ENCODE results near the gene ADIPOR2.
"Not testable (repeated sequence)": the region's sequence is repeated elsewhere in the genome, so short reads cannot be mapped to it uniquely, and the experiment has no call there.

The ADIPOR2 gene

DNA sequence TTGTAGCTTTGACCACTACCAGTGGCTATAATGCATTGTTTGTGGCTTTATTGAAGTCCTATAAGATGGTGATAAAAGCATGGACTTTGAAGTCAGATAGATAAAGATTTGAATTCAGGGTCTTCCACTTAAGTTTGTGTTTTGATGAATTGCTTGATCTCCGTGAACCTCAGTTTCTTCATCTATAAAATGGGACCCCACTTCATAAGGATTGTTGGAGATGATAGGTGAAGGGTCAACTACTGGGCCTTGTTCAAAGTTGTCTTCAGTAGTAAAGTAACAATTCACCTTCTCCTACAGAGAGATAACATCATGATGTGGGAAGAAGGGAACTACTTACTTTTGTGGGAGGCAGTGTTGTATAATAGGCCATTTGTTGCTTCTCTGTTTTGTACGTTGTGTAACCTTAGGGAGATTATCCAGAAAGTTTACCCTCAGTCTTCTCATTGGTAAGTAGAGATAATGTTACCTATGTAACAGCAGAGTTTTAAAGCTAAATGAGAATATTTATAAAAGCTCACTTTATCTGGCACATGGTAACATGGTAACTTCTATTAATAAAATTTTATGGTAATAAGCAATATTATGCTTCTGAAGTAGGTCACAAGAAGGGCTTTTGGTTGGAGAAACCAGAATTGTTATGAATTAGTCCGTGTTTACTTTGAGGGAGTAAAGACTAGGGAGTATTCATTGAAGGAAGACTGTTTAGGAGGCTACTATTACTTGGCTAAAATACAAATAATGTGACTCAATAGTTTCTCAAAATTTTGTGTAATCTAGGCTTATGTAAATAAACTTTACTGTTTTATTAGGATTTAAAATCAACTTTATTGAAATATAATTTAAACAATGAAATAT is 15.1 kb downstream of the ADIPOR2 start:
- Histone ChIP-seq H3K79me2 (ENCODE audit: insufficient read depth, low read length) (peaks cover 97% of the 10 kb centered on the region), H3K36me3 (ENCODE audit: insufficient read depth, low read length) (peaks cover 59% of the 10 kb centered on the region), H3K4me1 (ENCODE audit: insufficient read depth, low read length, severe bottlenecking) (peaks cover 8% of the 10 kb centered on the region), H3K9ac (ENCODE audit: low read length) (no peak overlapping the region), H3K4me2 (ENCODE audit: low read length) (no peak overlapping the region), H3K27ac (ENCODE audit: low read depth, low read length, poor library complexity, severe bottlenecking) (no peak overlapping the region), H4K20me1 (ENCODE audit: insufficient read depth, low read length) (0 out of 2 replicates have a peak, but pooled peaks cover 2% of the 10 kb centered on the region), H3K4me3 (ENCODE audit: low read depth, low read length, poor library complexity, severe bottlenecking) (no peak overlapping the region), H3K9me3 (ENCODE audit: low read length) (peaks cover 16% of the 10 kb centered on the region), H3F3A (ENCODE audit: insufficient read depth, low read length) (no peaks in the 10 kb centered on the region), H3K9me2 (ENCODE audit: low read depth, low read length) (no peaks in the 10 kb centered on the region), H3K27me3 (ENCODE audit: insufficient read depth, low read length) (no peaks in the 10 kb centered on the region), H2AFZ (ENCODE audit: low read length) (no peak overlapping the region)
- TF ChIP-seq, protein P1, sequence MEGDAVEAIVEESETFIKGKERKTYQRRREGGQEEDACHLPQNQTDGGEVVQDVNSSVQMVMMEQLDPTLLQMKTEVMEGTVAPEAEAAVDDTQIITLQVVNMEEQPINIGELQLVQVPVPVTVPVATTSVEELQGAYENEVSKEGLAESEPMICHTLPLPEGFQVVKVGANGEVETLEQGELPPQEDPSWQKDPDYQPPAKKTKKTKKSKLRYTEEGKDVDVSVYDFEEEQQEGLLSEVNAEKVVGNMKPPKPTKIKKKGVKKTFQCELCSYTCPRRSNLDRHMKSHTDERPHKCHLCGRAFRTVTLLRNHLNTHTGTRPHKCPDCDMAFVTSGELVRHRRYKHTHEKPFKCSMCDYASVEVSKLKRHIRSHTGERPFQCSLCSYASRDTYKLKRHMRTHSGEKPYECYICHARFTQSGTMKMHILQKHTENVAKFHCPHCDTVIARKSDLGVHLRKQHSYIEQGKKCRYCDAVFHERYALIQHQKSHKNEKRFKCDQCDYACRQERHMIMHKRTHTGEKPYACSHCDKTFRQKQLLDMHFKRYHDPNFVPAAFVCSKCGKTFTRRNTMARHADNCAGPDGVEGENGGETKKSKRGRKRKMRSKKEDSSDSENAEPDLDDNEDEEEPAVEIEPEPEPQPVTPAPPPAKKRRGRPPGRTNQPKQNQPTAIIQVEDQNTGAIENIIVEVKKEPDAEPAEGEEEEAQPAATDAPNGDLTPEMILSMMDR (IDR thresholded peaks at IDR 0.05; ENCODE audit: low read length) = no peak
- TF ChIP-seq EZH2 (IDR thresholded peaks at IDR 0.05; ENCODE audit: borderline replicate concordance, low read length) = no peak

DNA sequence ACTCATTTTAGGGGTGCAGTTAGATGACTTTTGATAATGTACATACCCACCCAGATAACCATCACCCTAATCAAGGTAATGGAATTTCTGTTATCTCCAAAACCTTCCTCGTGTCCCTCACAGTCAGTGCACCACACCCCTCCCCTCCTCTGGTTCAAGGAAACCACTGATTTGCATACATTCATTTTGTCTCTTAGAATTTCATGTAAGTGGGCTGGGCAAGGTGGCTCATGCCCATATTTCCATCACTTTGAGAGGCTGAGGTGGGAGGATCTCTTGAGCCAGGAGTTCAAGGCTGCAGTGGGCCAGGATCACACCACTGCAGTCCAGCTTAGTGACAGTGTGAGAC is 15.7 kb downstream of the ADIPOR2 start:
- peaks cover 94% of the 10 kb centered on the region for H3K79me2 ChIP-seq (ENCODE audit: insufficient read depth, low read length)
- H3K4me2 ChIP-seq (ENCODE audit: low read length) = no peak overlapping the region
- no peaks in the 10 kb centered on the region for H3K27me3 ChIP-seq (ENCODE audit: insufficient read depth, low read length)
- H2AFZ ChIP-seq (ENCODE audit: low read length) = no peak overlapping the region
- H3K9me2 ChIP-seq (ENCODE audit: low read depth, low read length) = no peaks in the 10 kb centered on the region
- peaks cover 8% of the 10 kb centered on the region for H3K4me1 ChIP-seq (ENCODE audit: insufficient read depth, low read length, severe bottlenecking)
- H3K9ac ChIP-seq (ENCODE audit: low read length) = no peak overlapping the region
- H3F3A ChIP-seq (ENCODE audit: insufficient read depth, low read length) = no peaks in the 10 kb centered on the region
- H3K4me3 ChIP-seq (ENCODE audit: low read depth, low read length, poor library complexity, severe bottlenecking) = no peak overlapping the region
- peaks cover 55% of the 10 kb centered on the region for H3K36me3 ChIP-seq (ENCODE audit: insufficient read depth, low read length)
- peaks cover 12% of the 10 kb centered on the region for H3K9me3 ChIP-seq (ENCODE audit: low read length)
- H3K27ac ChIP-seq (ENCODE audit: low read depth, low read length, poor library complexity, severe bottlenecking) = no peak overlapping the region
- TF ChIP-seq EZH2 (IDR thresholded peaks at IDR 0.05; ENCODE audit: borderline replicate concordance, low read length) = no peak
- TF ChIP-seq, protein P1 (IDR thresholded peaks at IDR 0.05; ENCODE audit: low read length) = no peak
- H4K20me1 ChIP-seq (ENCODE audit: insufficient read depth, low read length) = 0 out of 2 replicates have a peak, but pooled peaks cover 2% of the 10 kb centered on the region

DNA sequence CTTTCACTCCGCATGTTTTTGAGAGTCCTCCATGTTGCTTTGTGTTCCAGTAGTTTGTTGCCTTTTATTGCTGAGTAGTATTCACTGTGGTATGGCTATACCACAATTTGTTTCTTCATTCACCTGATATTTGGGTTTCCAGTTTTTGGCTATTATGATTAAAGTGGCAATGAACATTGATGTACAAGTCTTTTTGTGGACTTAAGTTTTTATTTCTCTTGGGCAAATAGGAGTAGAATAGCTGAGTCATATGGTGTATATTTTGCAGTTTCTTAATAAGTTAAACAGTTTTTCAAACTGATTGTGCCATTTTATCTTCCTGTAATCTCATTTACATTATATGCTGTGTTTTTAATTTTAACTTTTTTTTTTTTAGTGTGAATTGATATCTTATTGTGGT is 16.2 kb downstream of the ADIPOR2 start:
- peaks cover 90% of the 10 kb centered on the region for H3K79me2 ChIP-seq (ENCODE audit: insufficient read depth, low read length)
- no peaks in the 10 kb centered on the region for H3F3A ChIP-seq (ENCODE audit: insufficient read depth, low read length)
- no peak overlapping the region for H3K9ac ChIP-seq (ENCODE audit: low read length)
- H3K27me3 ChIP-seq (ENCODE audit: insufficient read depth, low read length) = no peaks in the 10 kb centered on the region
- no peak overlapping the region for H3K4me2 ChIP-seq (ENCODE audit: low read length)
- H3K4me3 ChIP-seq (ENCODE audit: low read depth, low read length, poor library complexity, severe bottlenecking) = no peak overlapping the region
- peaks cover 12% of the 10 kb centered on the region for H3K9me3 ChIP-seq (ENCODE audit: low read length)
- H3K36me3 ChIP-seq (ENCODE audit: insufficient read depth, low read length) = peaks cover 51% of the 10 kb centered on the region
- H4K20me1 ChIP-seq (ENCODE audit: insufficient read depth, low read length) = 0 out of 2 replicates have a peak, but pooled peaks cover 2% of the 10 kb centered on the region
- no peak for TF ChIP-seq EZH2 (IDR thresholded peaks at IDR 0.05; ENCODE audit: borderline replicate concordance, low read length)
- TF ChIP-seq, protein P1 (IDR thresholded peaks at IDR 0.05; ENCODE audit: low read length) = no peak
- no peak overlapping the region for H2AFZ ChIP-seq (ENCODE audit: low read length)
- H3K9me2 ChIP-seq (ENCODE audit: low read depth, low read length) = no peaks in the 10 kb centered on the region
- peaks cover 8% of the 10 kb centered on the region for H3K4me1 ChIP-seq (ENCODE audit: insufficient read depth, low read length, severe bottlenecking)
- no peak overlapping the region for H3K27ac ChIP-seq (ENCODE audit: low read depth, low read length, poor library complexity, severe bottlenecking)

DNA sequence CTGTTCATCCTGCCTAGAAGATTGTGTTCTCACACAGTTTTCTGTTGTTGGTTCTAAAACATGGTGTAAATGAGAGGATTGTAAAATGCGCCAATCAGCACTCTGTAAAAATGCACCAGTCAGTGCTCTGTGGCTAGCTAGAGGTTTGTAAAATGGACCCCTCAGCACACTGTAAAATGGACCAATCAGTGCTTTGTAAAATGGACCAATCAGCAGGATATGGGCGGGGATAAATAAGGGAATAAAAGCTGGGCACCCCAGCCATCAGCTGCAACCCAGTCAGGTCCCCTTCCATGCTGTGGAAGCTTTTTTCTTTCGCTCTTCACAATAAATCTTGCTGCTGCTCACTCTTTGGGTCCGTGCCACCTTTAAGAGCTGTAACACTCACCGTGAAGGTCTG is 19.1 kb downstream of the ADIPOR2 start:
- H3K36me3 ChIP-seq (ENCODE audit: insufficient read depth, low read length) = peaks cover 46% of the 10 kb centered on the region

More for the DNA sequence above, 19.1 kb downstream of the ADIPOR2 start:
- H4K20me1 ChIP-seq (ENCODE audit: insufficient read depth, low read length); H3K9me2 ChIP-seq (ENCODE audit: low read depth, low read length); H3K27me3 ChIP-seq (ENCODE audit: insufficient read depth, low read length); H3K4me1 ChIP-seq (ENCODE audit: insufficient read depth, low read length, severe bottlenecking); H2AFZ ChIP-seq (ENCODE audit: low read length); H3K9ac ChIP-seq (ENCODE audit: low read length); H3K27ac ChIP-seq (ENCODE audit: low read depth, low read length, poor library complexity, severe bottlenecking); H3F3A ChIP-seq (ENCODE audit: insufficient read depth, low read length); H3K4me2 ChIP-seq (ENCODE audit: low read length); H3K4me3 ChIP-seq (ENCODE audit: low read depth, low read length, poor library complexity, severe bottlenecking): not testable (repeated sequence)
- H3K79me2 ChIP-seq (ENCODE audit: insufficient read depth, low read length) = peaks cover 70% of the 10 kb centered on the region
- peaks cover 15% of the 10 kb centered on the region; the same call in 1 of the 2 replicates for H3K9me3 ChIP-seq (ENCODE audit: low read length)

Measured in OCI-LY1 (cell line).